Measurements from ENCODE around the gene LBP. TPM values are rescaled to one million over a fixed set of nuclear protein-coding genes. Genes with fewer than 3 reads are reported as not detected.

Gene LBP
- total RNA-seq, 3 donors from 2014 or later = 0.14 to 0.34 TPM; not detected in 1

DNA sequence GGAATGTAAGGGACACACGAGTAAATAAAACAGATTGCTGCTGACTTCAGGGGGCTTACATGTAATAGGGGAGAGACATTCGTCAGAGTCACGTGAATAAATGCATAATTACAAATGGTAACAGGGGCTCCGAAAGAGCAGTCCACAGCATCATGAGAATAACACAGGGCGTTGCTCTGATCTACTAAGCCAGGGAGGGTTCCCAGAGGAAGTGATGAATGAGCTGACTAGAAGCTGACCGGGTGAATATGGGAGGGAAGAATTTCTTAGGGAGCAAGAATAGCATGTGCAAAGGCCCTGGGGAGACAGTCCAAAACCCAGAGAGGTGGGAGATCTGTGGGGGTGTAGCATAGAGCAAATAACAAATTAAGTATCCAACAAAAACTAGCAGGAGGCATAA, 39.9 kb upstream of the LBP start:
- no peak for ATAC-seq
- Histone ChIP-seq H3K36me3 (ENCODE audit: low read depth) (no peaks in the 10 kb centered on the region), H3K4me1 (ENCODE audit: low read depth) (no peaks in the 10 kb centered on the region), H3K9me3 (no peaks in the 10 kb centered on the region), H3K4me3 (no peak overlapping the region)
- intact Hi-C loops (cut with DNase I, micrococcal nuclease) = no loop called here
- TF ChIP-seq, protein P1, sequence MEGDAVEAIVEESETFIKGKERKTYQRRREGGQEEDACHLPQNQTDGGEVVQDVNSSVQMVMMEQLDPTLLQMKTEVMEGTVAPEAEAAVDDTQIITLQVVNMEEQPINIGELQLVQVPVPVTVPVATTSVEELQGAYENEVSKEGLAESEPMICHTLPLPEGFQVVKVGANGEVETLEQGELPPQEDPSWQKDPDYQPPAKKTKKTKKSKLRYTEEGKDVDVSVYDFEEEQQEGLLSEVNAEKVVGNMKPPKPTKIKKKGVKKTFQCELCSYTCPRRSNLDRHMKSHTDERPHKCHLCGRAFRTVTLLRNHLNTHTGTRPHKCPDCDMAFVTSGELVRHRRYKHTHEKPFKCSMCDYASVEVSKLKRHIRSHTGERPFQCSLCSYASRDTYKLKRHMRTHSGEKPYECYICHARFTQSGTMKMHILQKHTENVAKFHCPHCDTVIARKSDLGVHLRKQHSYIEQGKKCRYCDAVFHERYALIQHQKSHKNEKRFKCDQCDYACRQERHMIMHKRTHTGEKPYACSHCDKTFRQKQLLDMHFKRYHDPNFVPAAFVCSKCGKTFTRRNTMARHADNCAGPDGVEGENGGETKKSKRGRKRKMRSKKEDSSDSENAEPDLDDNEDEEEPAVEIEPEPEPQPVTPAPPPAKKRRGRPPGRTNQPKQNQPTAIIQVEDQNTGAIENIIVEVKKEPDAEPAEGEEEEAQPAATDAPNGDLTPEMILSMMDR (IDR thresholded peaks at IDR 0.05) = no peak
- no peak for DNase-seq

DNA sequence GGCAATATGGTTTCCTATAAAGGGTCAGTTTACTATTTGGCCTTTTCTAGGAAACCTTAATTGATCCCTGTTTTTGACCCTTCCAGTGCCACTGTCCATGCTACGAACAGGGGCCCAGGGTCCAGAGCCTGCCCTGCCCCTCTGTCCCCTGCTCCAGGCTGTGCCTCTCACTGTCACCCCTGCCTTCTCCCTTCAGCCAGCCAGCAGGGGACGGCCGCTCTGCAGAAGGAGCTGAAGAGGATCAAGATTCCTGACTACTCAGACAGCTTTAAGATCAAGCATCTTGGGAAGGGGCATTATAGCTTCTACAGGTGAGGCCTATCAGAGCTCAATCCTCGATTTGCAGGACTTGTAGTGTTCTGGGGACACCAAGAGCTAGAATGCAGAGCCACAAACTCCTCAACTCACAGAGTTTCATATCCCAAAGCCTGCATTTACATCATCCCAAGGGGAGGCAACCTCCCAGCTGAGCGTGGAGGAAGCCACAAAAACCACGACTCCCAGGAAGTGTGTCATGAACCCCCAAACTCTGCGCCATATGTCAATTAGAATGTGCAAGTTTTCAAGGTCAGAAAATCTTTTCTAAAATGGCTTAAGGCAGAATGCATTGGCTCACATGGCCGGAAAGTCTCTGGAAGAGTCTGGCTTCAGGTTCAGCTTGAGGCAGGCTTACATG, 38.8 kb upstream of the LBP start:
- DNase-seq (no peak), ATAC-seq (no peak)
- no peaks in the 10 kb centered on the region for H3K36me3 ChIP-seq (ENCODE audit: low read depth)
- intact Hi-C loops (cut with DNase I, micrococcal nuclease) = no loop called here
- H3K9me3 ChIP-seq = no peaks in the 10 kb centered on the region
- H3K4me1 ChIP-seq (ENCODE audit: low read depth) = no peaks in the 10 kb centered on the region
- TF ChIP-seq, protein P1 (IDR thresholded peaks at IDR 0.05) = no peak
- no peak overlapping the region for H3K4me3 ChIP-seq

DNA sequence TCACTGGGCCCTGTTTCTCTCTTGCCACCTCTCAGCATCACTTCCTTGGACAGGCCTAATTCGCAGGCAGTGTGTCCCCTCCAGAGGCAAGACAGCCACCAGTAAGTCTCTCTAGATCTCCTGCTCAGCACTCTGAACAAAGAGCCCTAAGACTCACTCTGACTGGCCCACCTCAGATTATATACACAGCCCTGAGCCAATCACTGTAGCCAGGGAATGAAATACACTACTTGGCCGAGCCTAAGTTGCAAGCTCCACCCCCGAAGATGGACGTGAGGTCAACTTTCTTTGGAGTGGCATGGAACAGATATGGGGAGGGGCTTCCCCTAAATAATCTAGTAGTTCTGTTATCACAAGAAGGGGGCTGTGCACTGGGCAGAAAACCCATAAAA, 38.2 kb upstream of the LBP start:
- H3K4me3 ChIP-seq = no peak overlapping the region
- no peaks in the 10 kb centered on the region for H3K9me3 ChIP-seq
- H3K36me3 ChIP-seq (ENCODE audit: low read depth) = no peaks in the 10 kb centered on the region
- no peak for DNase-seq
- intact Hi-C loops (cut with DNase I, micrococcal nuclease) = no loop called here
- ATAC-seq = no peak
- TF ChIP-seq, protein P1 (IDR thresholded peaks at IDR 0.05) = no peak
- H3K4me1 ChIP-seq (ENCODE audit: low read depth) = no peaks in the 10 kb centered on the region

DNA sequence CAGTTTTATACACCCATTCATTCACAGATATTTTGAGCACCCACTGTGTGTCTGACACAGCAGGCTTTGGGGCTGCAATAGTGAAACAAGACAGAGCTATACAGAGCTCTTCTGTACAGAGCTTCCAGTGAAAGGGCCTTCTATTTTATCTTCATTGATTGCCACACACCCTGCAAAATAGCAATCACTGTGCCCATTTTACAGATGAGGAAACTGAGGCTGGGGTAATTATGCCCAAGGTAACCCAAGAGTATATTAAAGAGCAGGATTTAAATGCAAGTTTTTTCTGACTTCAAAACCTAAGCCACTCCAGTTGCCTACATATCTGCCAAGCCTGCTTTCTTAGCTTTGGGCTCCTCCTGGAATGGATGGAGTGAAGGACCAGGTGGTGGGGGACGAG, 37.8 kb upstream of the LBP start:
- intact Hi-C loops (cut with DNase I, micrococcal nuclease) = no loop called here
- no peaks in the 10 kb centered on the region for H3K4me1 ChIP-seq (ENCODE audit: low read depth)
- H3K4me3 ChIP-seq = no peak overlapping the region
- no peaks in the 10 kb centered on the region for H3K9me3 ChIP-seq
- ATAC-seq (no peak), DNase-seq (no peak)
- no peaks in the 10 kb centered on the region for H3K36me3 ChIP-seq (ENCODE audit: low read depth)
- TF ChIP-seq, protein P1 (IDR thresholded peaks at IDR 0.05) = no peak

DNA sequence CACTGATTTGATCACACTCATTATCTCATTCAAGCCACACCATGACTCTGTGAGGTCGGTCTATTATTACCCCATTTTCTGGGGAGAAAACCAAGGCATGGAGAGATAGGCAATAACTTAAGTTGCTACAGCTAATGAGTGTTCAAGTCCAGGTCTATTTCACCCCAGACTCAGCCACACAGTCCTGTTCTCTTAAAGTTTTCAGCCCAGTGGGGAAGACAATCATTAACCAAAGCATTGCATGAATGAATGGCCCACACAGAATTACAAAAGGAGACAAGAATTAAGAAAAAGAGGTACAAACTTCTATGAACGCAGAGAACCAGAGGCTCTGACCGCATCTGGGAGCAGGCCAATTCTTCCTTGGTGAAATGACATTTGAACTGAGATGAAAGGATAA, 35.2 kb upstream of the LBP start:
- no peaks in the 10 kb centered on the region for H3K4me1 ChIP-seq (ENCODE audit: low read depth)
- intact Hi-C loops (cut with DNase I, micrococcal nuclease) = loop anchor here in 1 of 2 donors (10.0 kb wide), 1 partner anchor 86 kb away; no protein-coding TSS in a partner anchor
- TF ChIP-seq, protein P1 (IDR thresholded peaks at IDR 0.05) = no peak

More for the DNA sequence above, 35.2 kb upstream of the LBP start:
- Histone ChIP-seq H3K4me3 (no peak overlapping the region), H3K36me3 (ENCODE audit: low read depth) (no peaks in the 10 kb centered on the region), H3K9me3 (no peaks in the 10 kb centered on the region)
- no peak for ATAC-seq
- no peak for DNase-seq

Data from mucosa of descending colon (tissue), 3 donors.